ENCODE data around the gene INSYN2B. TPM values are rescaled to one million over a fixed set of nuclear protein-coding genes. Genes with fewer than 3 reads are reported as not detected.

Gene INSYN2B
- total RNA-seq, 4 donors from 2014 or later = 2.5 TPM; not detected in 3

DNA sequence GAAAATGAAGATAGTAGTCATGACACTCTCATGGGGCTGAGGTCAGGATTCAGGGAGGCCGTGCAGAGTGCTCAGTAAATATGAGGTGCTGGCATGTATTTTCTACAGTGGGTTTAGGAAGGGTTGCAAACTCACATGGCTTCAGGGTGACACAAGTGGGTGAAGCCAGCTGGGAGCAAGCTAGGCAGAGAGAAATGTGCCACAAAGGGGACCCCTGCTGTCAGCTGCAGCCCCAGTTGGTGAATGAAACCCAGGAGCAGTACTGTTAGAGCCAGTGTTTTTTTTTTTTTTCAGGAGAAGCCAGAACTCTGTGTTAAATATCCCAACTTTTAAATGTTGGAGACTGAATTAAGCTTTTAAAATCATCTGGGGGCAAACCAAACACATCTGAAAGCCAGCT is 75.3 kb downstream of the INSYN2B start:
- Histone ChIP-seq H3K4me3 (no peak overlapping the region), H3K9me3 (no peaks in the 10 kb centered on the region), H3K27me3 (no peaks in the 10 kb centered on the region), H3K27ac (no peak overlapping the region), H3K4me1 (no peaks in the 10 kb centered on the region), H3K36me3 (no peaks in the 10 kb centered on the region)
- TF ChIP-seq, protein P1, sequence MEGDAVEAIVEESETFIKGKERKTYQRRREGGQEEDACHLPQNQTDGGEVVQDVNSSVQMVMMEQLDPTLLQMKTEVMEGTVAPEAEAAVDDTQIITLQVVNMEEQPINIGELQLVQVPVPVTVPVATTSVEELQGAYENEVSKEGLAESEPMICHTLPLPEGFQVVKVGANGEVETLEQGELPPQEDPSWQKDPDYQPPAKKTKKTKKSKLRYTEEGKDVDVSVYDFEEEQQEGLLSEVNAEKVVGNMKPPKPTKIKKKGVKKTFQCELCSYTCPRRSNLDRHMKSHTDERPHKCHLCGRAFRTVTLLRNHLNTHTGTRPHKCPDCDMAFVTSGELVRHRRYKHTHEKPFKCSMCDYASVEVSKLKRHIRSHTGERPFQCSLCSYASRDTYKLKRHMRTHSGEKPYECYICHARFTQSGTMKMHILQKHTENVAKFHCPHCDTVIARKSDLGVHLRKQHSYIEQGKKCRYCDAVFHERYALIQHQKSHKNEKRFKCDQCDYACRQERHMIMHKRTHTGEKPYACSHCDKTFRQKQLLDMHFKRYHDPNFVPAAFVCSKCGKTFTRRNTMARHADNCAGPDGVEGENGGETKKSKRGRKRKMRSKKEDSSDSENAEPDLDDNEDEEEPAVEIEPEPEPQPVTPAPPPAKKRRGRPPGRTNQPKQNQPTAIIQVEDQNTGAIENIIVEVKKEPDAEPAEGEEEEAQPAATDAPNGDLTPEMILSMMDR (IDR thresholded peaks at IDR 0.05) = no peak
- TF ChIP-seq POLR2A (IDR thresholded peaks at IDR 0.05) = no peak
- no peak for DNase-seq

DNA sequence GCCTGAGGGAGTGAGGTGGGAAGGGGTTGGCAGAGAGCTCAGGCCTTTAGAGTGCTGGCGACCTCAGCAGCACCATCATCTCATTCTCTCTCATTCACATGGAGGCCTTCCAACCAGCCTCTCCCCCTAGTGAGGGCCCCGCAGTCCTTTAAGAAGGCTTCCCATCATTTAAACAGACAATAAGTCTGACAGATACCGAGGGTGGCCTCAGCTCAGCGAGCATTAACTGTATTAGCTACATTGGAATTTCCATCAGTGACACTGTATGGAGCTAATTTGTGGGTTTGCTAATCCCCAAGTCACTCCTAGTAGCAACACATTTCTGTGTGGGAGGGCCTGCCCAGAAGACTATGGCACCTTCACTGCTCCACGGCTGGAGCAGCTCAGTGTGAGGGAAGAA is 75.8 kb downstream of the INSYN2B start:
- H3K4me1 ChIP-seq = no peaks in the 10 kb centered on the region
- no peak overlapping the region for H3K4me3 ChIP-seq
- no peak overlapping the region for H3K27ac ChIP-seq
- no peak for TF ChIP-seq POLR2A (IDR thresholded peaks at IDR 0.05)
- TF ChIP-seq, protein P1 (IDR thresholded peaks at IDR 0.05) = no peak
- no peak for DNase-seq
- no peaks in the 10 kb centered on the region for H3K36me3 ChIP-seq
- no peaks in the 10 kb centered on the region for H3K9me3 ChIP-seq
- no peaks in the 10 kb centered on the region for H3K27me3 ChIP-seq

DNA sequence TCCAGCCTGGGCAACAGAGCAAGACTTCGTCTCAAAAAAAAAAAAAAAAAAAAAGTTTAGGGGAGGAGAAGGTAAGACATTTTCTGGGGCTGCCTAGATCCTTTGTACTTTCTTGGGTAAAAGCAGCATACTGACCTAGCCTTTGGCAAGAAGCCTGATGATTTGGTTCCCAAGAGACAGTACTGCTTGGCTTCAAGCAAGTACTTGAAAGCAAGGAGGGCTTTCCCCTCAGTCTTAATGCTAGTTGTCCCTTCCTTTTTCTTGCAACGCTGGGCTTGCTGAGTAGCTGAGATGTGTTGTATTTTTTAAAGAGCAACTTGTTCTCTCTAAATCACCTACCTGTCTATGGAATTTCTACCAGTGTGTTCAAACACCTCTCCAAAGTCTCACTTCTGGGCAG is 76.2 kb downstream of the INSYN2B start:
- Histone ChIP-seq H3K9me3 (no peaks in the 10 kb centered on the region), H3K27me3 (no peaks in the 10 kb centered on the region), H3K36me3 (no peaks in the 10 kb centered on the region), H3K4me1 (no peaks in the 10 kb centered on the region), H3K4me3 (no peak overlapping the region), H3K27ac (no peak overlapping the region)
- DNase-seq = no peak
- TF ChIP-seq, protein P1 (IDR thresholded peaks at IDR 0.05) = no peak
- no peak for TF ChIP-seq POLR2A (IDR thresholded peaks at IDR 0.05)

DNA sequence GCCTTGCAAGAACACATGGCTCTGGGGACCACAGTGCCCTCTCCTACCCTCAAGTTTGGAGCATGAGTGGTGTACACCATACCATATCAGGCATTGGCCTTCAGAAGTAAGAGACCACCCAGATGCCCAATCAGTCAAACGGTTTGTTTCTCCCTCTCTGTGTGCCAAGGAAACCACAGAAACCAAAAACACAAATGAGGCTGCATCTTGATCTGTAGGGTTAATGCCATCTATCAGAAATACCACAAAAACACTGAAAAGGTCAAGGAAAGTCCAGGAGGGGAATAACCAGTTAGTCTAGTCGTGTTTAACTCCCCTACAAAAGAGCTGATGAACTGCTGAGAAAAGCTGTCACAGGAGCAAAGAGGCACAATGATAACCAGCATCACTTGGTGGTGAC is 78.4 kb downstream of the INSYN2B start:
- H3K27ac ChIP-seq = no peak overlapping the region
- H3K36me3 ChIP-seq = no peaks in the 10 kb centered on the region
- H3K27me3 ChIP-seq = no peaks in the 10 kb centered on the region
- H3K9me3 ChIP-seq = no peaks in the 10 kb centered on the region
- no peaks in the 10 kb centered on the region for H3K4me1 ChIP-seq
- H3K4me3 ChIP-seq = no peak overlapping the region
- TF ChIP-seq POLR2A (IDR thresholded peaks at IDR 0.05) = no peak
- TF ChIP-seq, protein P1 (IDR thresholded peaks at IDR 0.05) = no peak
- DNase-seq = no peak

DNA sequence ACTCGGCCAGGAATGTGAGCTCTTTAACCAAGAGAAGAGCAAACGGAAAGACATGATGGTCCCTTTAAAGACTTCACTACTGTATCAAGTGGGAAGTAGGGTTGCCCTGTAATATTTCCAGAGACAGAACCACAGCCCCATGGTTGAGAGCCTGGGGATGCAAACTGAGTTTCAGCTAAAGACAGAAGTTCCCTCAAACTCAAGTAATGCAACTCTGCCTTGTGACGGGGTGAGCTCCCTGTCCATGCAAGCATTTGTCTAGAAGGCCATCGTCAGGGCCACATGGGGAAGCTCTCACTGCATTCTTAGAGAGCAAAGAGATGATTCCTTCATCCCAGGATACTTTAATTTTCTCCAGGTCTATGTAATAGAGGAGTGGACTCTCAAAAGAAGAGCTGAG is 82.8 kb downstream of the INSYN2B start:
- TF ChIP-seq, protein P1 (IDR thresholded peaks at IDR 0.05) = no peak
- no peak for TF ChIP-seq POLR2A (IDR thresholded peaks at IDR 0.05)
- DNase-seq = no peak
- Histone ChIP-seq H3K4me1 (no peaks in the 10 kb centered on the region), H3K27me3 (no peaks in the 10 kb centered on the region), H3K4me3 (no peak overlapping the region), H3K36me3 (no peaks in the 10 kb centered on the region), H3K27ac (no peak overlapping the region), H3K9me3 (no peaks in the 10 kb centered on the region)

DNA sequence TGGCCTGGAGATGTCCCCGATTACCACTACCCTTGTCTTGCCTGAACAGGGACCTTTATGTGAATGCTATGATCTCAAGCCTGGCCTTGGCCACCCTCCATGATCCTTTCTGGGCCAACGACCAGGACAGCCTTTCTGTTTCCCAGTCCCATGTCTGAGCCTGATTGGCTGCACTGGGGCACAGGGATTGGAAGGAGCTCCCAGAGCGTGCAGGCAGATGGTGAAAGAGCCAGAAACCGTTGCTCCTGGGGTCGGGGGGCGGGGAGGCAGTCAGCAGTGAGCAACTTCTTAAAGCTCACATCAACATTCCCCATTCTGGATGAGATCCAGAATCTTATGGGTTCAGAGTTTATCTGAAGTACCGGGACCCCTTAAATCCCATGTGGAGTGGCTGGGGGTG is 84.4 kb downstream of the INSYN2B start:
- DNase-seq = no peak
- Histone ChIP-seq H3K27ac (no peak overlapping the region), H3K36me3 (no peaks in the 10 kb centered on the region), H3K9me3 (no peaks in the 10 kb centered on the region), H3K27me3 (no peaks in the 10 kb centered on the region), H3K4me3 (no peak overlapping the region), H3K4me1 (no peaks in the 10 kb centered on the region)
- TF ChIP-seq POLR2A (IDR thresholded peaks at IDR 0.05) = no peak
- TF ChIP-seq, protein P1 (IDR thresholded peaks at IDR 0.05) = no peak
